ENCODE results near the gene EREG. TPM values are rescaled to one million over a fixed set of nuclear protein-coding genes. Genes with fewer than 3 reads are reported as not detected.
A peak's percentile ranks its signal among the peaks of the same experiment; 100 is the strongest.
"Not testable (repeated sequence)": the region's sequence is repeated elsewhere in the genome, so short reads cannot be mapped to it uniquely, and the experiment has no call there.

The EREG gene
- total RNA-seq, 1 experiment from 2014 or later: 33.8 TPM

DNA sequence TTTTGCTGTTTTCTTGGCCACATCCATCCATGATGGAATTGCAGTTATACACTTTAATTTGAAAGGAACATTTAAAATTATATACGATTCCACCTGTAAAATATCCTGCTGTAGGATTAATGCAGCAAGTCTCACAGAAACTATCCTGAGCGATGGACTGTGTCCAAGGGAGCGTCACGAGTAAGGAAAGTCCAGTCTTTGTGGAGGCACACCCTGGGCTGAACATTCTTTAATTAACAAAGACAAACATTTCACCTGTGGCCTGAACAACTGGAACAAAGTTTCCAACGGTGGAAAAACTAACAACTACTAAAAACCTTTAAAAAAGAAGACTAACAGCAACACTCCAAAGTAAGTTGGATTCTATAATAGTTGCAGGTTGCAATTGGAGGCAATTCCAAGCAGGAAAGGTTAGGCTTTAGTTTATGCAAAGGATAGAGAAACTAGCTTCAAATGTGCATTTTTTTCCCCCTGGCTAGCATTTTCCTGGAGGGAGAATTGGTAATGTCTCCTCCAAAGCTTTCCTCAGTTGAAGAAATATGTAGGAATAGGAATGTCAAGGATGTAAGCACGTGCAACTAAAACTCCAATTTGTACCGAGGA is 11.0 kb downstream of the EREG start:
- in situ Hi-C loops (cut with HindIII; ENCODE audit: low pct_unique_long_range_greater_than_20kb, low sequenced_read_pairs): loop anchor here (10.0 kb wide), 1 partner anchor 249 kb away; no protein-coding TSS in a partner anchor
- DNase-seq (ENCODE audit: low read depth): peak; percentile 70

DNA sequence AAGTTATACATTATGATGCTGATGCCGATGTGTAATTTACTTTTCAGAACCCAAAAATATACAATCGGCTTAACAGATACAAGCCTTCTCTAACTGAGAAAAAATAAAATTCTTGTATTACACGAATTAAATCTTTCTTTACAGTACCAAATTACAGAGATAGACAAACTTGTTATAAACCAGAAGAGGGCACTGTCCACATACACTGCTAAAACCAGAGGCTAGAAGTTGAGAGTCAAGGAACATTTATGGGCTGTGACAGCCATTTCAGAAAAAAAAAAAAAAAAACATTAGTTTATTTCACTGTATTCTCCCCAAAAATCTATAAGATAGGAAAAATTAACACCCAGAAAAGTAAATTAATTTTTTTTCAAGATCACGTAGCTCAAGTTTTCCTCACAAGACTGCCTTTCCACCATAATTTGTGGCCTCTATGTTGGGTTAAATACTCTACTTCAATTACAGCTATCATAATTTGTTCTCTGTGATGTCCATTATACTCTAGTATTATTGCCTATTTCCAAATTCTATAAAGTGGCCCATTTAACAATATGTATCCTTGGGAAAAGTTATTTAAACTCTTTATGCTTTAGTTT is 12.0 kb downstream of the EREG start:
- DNase-seq (ENCODE audit: low read depth): peak; percentile 50
- in situ Hi-C loops (cut with HindIII; ENCODE audit: low pct_unique_long_range_greater_than_20kb, low sequenced_read_pairs): loop anchor here (10.0 kb wide), 1 partner anchor 248 kb away; no protein-coding TSS in a partner anchor

DNA sequence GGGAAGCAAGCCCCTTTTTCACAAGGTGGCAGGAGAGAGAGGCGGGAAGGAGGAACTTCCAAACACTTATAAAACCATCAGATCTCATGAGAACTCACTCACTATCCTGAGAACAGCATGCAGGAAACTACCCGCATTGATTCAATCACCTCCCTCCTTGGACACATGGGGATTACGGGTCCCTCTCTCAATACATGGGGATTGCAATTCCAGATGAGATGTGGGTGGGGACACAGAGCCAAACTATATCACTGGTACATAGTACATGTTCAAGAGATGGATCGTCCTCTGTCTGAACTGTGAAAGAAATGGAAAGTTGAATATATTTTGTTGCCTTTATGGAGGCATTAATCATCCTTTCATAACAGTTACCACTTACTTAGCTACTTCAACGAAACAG is 12.8 kb downstream of the EREG start:
- in situ Hi-C loops (cut with HindIII; ENCODE audit: low pct_unique_long_range_greater_than_20kb, low sequenced_read_pairs): loop anchor here (10.0 kb wide), 1 partner anchor 247 kb away; no protein-coding TSS in a partner anchor
- DNase-seq (ENCODE audit: low read depth): peak; percentile 9

DNA sequence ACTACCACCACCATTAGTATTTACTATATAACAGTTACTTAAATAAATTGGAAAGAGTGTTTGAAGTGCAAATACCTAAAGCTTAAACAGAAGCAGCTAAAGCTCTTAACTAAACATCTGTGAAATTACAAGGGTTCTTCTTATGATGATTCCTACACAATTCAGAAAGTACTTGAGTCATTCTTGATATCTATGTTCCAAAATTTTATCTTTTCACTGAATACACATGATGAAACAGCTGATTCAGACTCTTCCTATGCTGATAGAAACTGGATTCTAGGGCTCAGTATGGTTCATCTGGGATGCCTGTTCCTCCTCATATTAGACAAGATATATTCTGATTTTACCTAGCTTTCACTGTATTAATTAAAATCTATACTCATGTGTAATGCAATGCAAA is 13.6 kb downstream of the EREG start:
- in situ Hi-C loops (cut with HindIII; ENCODE audit: low pct_unique_long_range_greater_than_20kb, low sequenced_read_pairs): loop anchor here (10.0 kb wide), 1 partner anchor 246 kb away; no protein-coding TSS in a partner anchor
- DNase-seq (ENCODE audit: low read depth): no peak

DNA sequence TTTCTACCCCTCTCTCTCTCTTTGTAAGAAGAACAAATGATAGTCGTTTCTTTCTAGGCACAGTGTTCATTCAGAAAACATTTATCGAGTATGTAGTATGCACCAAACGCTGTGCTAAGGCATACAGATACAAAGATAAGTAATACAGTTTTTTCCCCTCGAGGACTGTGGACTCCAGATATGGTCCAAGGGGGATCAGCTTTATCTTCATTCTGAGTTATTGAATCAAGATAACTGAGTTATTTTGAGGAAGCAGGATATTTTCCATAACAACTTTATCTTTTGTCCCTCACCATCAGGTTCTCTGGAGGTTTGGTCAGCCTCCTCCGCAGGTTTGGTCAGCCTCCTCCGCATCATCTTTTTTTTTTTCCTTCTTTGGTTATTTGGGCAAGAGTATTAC is 15.0 kb downstream of the EREG start:
- in situ Hi-C loops (cut with HindIII; ENCODE audit: low pct_unique_long_range_greater_than_20kb, low sequenced_read_pairs): loop anchor here (10.0 kb wide), 1 partner anchor 245 kb away; no protein-coding TSS in a partner anchor

DNA sequence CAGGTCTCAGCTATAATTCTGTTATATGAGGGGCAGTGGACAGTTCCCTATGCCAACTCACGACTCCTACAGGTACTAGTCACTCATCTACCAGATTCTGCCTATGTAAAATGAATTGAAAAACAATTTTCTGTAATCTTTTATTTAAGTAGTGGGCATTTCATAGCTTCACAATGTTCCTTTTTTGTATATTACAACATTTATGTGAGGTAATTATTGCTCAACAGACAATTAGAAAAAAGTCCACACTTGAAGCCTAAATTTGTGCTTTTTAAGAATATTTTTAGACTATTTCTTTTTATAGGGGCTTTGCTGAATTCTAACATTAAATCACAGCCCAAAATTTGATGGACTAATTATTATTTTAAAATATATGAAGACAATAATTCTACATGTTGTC is 20.4 kb downstream of the EREG start:
- in situ Hi-C loops (cut with HindIII; ENCODE audit: low pct_unique_long_range_greater_than_20kb, low sequenced_read_pairs): no loop called here
- DNase-seq (ENCODE audit: low read depth): no peak

More for the DNA sequence above, 15.0 kb downstream of the EREG start:
- DNase-seq (ENCODE audit: low read depth): no peak

DNA sequence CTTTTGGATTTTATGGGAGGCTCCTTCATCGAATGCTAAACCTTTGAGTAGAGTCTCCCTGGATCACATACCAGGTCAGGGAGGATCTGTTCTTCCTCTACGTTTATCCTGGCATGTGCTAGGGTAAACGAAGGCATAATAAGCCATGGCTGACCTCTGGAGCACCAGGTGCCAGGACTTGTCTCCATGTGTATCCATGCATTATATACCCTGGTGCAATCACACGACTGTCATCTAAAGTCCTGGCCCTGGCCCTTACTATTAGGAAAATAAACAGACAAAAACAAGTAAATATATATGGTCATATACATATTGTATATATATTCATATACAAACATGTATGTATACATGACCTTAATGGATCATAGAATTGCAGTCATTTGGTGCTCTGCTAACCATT is 21.2 kb downstream of the EREG start:
- no peak for DNase-seq (ENCODE audit: low read depth)
- in situ Hi-C loops (cut with HindIII; ENCODE audit: low pct_unique_long_range_greater_than_20kb, low sequenced_read_pairs): no loop called here

DNA sequence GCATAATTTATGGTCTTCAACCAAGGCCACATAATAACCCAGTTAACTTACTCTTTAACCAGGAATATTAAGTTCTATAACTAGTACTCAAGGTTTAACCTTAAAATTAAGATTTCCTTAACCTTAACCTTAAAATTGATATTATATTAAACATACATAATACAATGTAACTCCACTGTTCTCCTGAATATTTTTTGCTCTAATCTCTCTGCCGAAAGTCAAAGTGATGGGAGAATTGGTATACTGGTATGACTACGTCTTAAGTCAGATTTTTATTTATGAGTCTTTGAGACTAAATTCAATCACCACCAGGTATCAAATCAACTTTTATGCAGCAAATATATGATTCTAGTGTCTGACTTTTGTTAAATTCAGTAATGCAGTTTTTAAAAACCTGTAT is 22.8 kb downstream of the EREG start:
- in situ Hi-C loops (cut with HindIII; ENCODE audit: low pct_unique_long_range_greater_than_20kb, low sequenced_read_pairs): no loop called here
- DNase-seq (ENCODE audit: low read depth): no peak

DNA sequence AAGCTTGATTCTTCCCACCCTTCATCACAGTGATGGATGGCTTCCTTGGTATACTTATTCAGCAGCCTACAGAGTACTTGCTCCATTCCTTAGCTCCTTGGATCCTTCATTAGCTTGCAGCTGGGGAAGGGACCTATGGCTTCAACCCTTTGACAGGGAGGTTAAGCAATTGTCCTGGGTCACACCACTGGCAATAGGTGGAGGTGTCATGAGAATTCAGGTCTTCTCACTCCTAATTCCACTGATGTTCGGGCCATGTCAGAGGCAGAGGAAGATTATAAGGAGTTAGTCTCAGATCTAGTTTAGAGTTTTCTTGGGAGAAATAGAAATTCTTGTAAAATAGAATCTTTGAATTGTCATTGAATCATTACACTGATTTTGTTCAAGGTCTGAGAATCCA is 24.5 kb downstream of the EREG start:
- peak; percentile 6 for DNase-seq (ENCODE audit: low read depth)
- in situ Hi-C loops (cut with HindIII; ENCODE audit: low pct_unique_long_range_greater_than_20kb, low sequenced_read_pairs): no loop called here

DNA sequence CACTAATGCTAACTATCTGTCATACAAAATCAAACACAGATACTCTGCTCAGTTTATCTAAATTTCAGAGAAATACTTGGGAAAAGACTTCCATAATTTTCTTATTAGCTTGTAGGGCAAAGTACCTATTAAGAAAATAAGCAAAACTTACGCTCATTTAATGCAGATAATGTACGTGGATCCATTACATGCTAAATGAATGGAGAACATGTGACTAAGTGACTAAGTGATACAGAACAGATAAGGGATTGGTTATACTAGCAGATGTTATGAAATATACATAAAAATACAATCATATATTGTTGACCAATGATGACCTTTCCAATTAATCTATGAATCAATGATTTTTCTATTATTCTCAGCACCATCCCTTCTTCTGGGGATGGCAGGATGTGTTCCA is 25.7 kb downstream of the EREG start:
- no peak for DNase-seq (ENCODE audit: low read depth)
- in situ Hi-C loops (cut with HindIII; ENCODE audit: low pct_unique_long_range_greater_than_20kb, low sequenced_read_pairs): no loop called here

DNA sequence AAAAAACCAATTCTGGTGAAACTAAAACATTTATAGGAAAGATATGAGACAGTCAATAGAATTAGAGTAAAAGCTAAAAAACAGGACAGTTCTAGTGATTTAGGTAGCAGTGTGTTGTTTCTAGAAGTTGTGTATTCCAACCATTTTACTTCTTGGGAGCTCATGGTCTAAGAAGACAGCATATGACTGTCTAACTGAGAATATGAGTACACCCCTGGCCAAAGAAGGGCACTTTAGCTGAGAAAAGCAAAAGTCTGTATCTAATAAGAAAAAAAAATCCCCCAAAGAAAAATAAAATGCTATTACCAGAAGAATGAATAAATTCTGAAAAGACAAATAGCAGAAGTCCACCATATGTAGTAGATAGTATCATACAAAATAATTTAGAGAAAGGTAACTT is 26.4 kb downstream of the EREG start:
- DNase-seq (ENCODE audit: low read depth): no peak
- in situ Hi-C loops (cut with HindIII; ENCODE audit: low pct_unique_long_range_greater_than_20kb, low sequenced_read_pairs): no loop called here

DNA sequence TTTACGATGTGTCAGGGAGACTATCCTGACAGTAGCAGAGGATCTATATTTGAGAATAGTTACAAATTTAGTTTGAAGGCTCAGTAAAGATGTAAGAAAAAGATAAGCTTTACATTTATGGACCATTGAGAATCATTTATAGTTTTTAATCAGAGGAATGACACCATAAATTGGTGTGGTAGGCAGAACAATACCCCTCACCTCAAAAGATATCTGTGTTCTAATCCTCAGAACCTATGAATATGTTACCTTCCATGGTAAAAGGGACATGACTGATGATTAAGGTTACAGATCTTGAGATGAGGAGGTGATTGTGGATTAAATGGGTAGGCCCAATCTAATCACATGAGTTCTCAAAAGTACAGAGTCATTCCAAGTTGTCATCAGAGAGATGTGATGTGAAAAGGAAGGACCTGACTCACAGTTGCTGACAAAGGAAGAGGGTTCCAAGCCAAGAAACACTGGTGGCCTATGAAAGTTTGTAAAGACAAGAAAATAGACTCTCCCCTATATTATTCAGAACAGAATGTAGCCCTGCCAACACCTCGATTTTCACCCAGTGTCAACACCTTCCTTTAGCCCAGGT is 27.0 kb downstream of the EREG start:
- in situ Hi-C loops (cut with HindIII; ENCODE audit: low pct_unique_long_range_greater_than_20kb, low sequenced_read_pairs): no loop called here
- no peak for DNase-seq (ENCODE audit: low read depth)

DNA sequence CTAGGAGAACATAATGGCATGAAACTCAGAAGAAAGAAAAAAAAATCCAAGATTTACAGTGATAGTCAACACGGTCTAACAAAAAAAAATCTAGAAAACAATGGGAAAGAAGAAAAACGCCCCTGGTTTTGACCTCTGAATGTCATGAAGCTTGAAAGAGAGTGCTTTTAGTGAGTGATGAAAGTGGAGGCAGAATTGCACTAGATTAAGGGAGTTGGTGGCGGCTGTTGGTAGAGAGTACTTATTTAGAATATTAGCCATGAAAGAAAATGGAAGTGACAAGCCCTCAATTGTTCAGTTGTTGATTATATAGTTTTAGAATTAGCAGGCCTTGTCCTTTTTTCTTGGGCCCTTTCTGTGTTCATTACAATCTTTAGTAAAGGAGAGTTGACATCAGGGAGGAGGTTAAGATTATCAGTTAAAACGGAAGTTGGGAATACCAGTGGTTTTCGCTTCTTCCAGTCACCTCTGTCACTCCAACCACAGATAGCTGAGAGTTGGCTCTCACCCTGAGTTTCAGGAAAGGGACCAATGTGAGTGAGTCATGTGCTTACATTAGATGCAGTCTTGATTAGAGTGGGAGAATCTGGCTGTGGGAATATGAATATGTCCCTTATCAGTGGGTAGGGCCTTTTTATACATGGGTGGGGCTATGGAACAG is 29.7 kb downstream of the EREG start:
- in situ Hi-C loops (cut with HindIII; ENCODE audit: low pct_unique_long_range_greater_than_20kb, low sequenced_read_pairs): no loop called here
- peak; percentile 16 for DNase-seq (ENCODE audit: low read depth)

DNA sequence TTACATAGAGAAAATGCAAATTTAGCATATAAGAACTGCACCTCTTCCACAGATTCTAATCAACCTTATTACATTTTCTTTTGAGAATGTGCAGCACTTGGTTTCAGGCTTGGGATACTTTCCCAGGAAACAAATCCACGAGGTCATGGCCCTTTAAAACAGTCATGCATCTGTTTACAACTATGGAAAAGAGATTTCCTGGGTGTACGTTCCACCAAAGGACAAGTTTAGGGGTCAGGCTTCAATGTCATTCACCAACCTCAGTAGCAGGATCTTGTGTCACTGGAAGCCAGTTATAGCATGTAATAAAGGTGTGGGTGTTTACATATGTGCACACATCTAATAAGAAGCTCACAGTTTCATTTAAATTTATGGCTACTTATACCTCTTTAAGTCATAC is 30.7 kb downstream of the EREG start:
- in situ Hi-C loops (cut with HindIII; ENCODE audit: low pct_unique_long_range_greater_than_20kb, low sequenced_read_pairs): no loop called here
- DNase-seq (ENCODE audit: low read depth): no peak

DNA sequence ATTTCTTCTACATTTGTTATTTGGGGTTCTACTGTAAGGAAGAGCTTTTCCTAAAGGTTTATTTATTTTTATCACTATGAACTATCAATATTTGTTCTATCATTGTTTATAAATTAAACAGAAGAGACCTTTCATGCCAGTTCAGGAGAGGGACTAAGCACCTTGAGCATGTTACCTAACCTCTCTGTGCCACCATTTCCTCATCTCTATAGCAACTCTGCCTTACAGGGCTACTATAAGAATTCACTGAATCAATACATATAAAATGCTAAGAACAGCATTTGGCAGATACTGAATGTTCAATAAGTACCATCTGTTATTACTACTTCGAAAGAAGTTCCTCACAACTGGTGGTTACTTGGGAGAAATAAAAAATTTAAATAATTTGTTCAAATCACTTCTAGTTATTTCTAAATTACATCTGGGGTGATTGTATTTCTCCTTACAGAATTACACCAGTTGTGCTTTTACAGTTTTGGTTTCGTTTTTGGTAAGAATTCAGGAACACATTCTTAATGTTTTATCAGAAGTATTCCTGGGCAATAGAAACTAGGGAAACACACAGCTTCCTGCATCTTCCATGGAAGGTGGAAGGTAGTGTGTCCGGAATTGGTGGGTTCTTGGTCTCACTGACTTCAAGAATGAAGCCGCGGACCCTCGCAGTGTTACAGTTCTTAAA is 32.9 kb downstream of the EREG start:
- DNase-seq (ENCODE audit: low read depth): no peak
- in situ Hi-C loops (cut with HindIII; ENCODE audit: low pct_unique_long_range_greater_than_20kb, low sequenced_read_pairs): no loop called here

DNA sequence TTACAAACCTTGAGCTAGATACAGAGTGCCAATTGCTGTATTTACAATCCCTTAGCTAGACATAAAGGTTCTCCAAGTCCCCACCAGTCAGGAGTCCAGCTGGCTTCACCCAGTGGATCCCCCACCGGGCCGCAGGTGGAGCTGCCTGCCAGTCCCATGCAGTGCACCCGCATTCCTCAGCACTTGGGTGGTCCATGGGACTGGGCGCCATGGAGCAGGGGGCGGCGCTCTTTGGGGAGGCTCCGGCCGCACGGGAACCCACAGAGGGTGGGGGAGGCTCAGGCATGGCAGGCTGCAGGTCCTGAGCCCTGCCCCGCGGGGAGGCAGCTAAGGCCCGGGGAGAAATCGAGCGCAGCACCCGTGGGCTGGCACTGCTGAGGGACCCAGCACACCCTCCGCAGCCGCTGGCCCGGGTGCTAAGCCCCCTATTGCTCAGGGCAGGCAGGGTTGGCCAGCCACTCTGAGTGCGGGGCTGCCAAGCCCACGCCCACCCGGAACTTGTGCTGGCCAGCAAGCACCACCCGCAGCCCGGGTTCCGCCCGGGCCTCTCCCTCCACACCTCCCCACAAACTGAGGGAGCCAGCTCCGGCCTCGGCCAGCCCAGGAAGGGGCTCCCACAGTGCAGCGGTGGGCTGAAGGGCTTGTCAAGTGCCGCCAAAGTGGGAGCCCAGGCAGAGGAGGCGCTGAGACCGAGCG is 34.1 kb downstream of the EREG start:
- DNase-seq (ENCODE audit: low read depth); in situ Hi-C loops (cut with HindIII; ENCODE audit: low pct_unique_long_range_greater_than_20kb, low sequenced_read_pairs): not testable (repeated sequence)

DNA sequence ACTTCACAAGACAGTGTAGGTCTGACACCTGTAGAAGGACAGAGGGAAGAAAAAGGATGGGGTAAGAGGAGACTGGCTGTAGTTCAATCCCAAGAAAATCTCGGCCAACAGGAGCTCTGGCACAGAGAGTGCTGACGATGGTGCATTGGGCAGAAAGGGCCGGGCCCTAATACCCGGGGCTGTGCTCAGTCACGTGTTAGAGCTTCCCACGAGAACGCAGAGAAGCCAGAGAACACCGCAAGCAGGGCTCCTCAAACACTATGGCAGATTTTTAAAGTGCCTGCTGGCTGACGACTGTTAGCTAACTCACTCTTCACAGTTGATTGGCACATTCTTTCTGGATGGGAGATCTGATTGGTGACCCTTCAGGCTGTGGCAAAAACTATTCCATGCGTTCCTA is 35.5 kb downstream of the EREG start:
- in situ Hi-C loops (cut with HindIII; ENCODE audit: low pct_unique_long_range_greater_than_20kb, low sequenced_read_pairs): no loop called here
- no peak for DNase-seq (ENCODE audit: low read depth)

Data from Caki2 (cell line).